Loucy (cell line): Measurements from ENCODE around the gene TBC1D30.
"Not testable (repeated sequence)": the region's sequence is repeated elsewhere in the genome, so short reads cannot be mapped to it uniquely, and the experiment has no call there.

ENCODE experiments used
- CTCF ChIP-seq: fragments of 200-600 bp; sonication (generic); conservative IDR thresholded peaks from 2 replicates; pipeline ENCODE4 v1.5.1; 2014; ENCODE audit warnings: mild to moderate bottlenecking, antibody characterized with exemption, low read length
- EZH2phosphoT487 ChIP-seq: fragments of 200-600 bp; IDR thresholded peaks from 2 replicates; pipeline ENCODE4 v1.6.1; 2018; ENCODE audit warnings: antibody characterized with exemption, mild to moderate bottlenecking, moderate library complexity, borderline replicate concordance

GRCh38 chr12:64775147-64775736, 49.2 kb upstream of the TBC1D30 start:
- not testable (repeated sequence) for TF ChIP-seq CTCF, EZH2phosphoT487
